Mesodermal cell (in vitro differentiated cells): ENCODE measurements around the gene UBQLN2. TPM values are rescaled to one million over a fixed set of nuclear protein-coding genes. Genes with fewer than 3 reads are reported as not detected.
"Not testable (repeated sequence)": the region's sequence is repeated elsewhere in the genome, so short reads cannot be mapped to it uniquely, and the experiment has no call there.

Experiments
- H3K27ac ChIP-seq: 2 replicates; pipeline ENCODE4 v1.7.0; 2013; ENCODE audit warnings: mild to moderate bottlenecking, low read depth, low read length, moderate library complexity; ENCODE audit not compliant: severe bottlenecking
- H3K36me3 ChIP-seq: 2 replicates; pipeline ENCODE4 v1.7.1; 2013; ENCODE audit warnings: mild to moderate bottlenecking, low read length, moderate library complexity; ENCODE audit not compliant: control insufficient read depth, insufficient read depth
- H3K4me1 ChIP-seq: one replicate; pipeline ENCODE4 v1.7.1; 2013; ENCODE audit warnings: mild to moderate bottlenecking, low read length; ENCODE audit not compliant: insufficient read depth, control insufficient read depth, poor library complexity, severe bottlenecking
- H3K4me3 ChIP-seq: 2 replicates; pipeline ENCODE4 v1.7.0; 2013; ENCODE audit warnings: low read length, control low read depth, mild to moderate bottlenecking; ENCODE audit not compliant: insufficient read depth, poor library complexity, severe bottlenecking; ENCODE audit errors: extremely low read depth
- H3K9me3 ChIP-seq: 2 replicates; pipeline ENCODE4 v1.7.1; 2013; ENCODE audit warnings: mild to moderate bottlenecking, low read length, moderate library complexity; ENCODE audit not compliant: control insufficient read depth
- WGBS, 2 experiments: methylation state at CpG; one replicate each; pipeline ENCODE4 v1.1.5; 2013; ENCODE audit warnings: missing lambda C conversion rate in 2 of 2; ENCODE audit not compliant: insufficient coverage in 2 of 2; 5-methylcytosine and 5-hydroxymethylcytosine counted together
- polyA plus RNA-seq, 2 experiments: library from polyadenylated mRNA; stranded (reverse); fragments of 50-300 nt; gene quantifications; one replicate each; pipeline ENCODE4 v1.2.3, GENCODE V29; 2013

UBQLN2 gene
- 33.1 TPM for polyA plus RNA-seq (2013, experiment 1 of 2)
- polyA plus RNA-seq (2013, experiment 2 of 2), result 31.0 TPM

DNA sequence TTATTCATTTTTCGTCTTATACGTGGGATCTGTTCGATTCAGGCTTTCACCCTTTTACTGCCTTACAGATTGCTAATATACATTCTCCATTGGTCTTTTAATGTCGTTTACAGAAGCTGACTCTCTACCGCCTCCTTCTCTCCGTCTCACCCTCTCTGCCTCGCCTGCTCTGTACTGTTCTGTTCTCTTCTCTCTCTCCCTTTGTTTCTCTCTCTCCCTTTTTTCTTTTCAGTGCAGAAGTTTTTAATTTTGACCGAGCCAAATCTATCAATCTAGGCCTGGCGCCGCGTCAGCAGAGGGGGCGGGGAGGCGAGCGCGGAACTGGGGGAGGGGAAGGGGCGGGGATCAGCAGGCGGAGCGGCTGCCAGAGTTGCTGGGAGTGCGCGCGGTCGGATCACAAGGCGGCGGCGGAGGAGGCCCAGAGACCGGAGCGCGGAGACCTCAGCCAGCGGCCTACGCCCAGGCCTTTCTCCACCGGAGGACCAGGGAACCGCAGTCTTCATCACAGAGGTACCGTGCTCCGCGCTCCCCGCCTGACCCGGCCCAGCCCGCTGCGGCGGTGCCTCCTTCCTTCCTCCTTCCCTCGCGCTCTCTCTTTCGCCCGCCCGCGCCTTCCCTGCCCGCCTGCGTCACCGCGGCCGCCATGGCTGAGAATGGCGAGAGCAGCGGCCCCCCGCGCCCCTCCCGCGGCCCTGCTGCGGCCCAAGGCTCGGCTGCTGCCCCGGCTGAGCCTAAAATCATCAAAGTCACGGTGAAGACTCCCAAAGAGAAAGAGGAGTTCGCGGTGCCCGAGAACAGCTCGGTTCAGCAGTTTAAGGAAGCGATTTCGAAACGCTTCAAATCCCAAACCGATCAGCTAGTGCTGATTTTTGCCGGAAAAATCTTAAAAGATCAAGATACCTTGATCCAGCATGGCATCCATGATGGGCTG is at the start of gene UBQLN2:
Gene UBQLN2, plus strand, starts transcription at position 397 of the 931 bp plus-strand sequence. Its CDS starts 247 bp downstream, at position 644.
- H3K4me1 ChIP-seq, result peaks cover 7% of the 10 kb centered on the region
- peaks cover 5% of the 10 kb centered on the region for H3K36me3 ChIP-seq
- 0 to 1% methylated on average over 25 to 26 of the region's 70 CpGs for WGBS, 2 experiments
- no peaks in the 10 kb centered on the region for H3K9me3 ChIP-seq
- H3K27ac ChIP-seq, result peak within 1 kb of the TSS; percentile 87
- H3K4me3 ChIP-seq, result peak within 1 kb of the TSS; percentile 59

DNA sequence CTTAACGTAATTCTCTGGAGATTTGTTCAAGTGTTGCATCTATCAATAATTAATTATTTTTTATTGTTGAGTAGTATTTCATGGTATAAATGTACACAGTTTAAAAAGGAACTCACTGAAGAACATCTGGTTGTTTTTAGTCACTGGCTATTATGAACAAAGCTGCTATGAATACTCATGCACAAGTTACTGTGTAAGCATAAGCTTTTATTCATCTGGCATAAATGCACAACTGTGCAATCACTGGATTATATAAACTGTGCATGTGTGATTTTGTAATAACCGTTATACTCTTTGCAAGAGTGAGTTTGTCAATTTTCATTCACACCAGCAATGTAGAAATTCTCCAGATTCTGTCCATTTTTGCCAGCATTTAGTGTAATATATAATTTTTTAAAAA is 43.8 kb upstream of the UBQLN2 start:
- Histone ChIP-seq H3K27ac (no peak overlapping the region), H3K4me1 (no peaks in the 10 kb centered on the region), H3K36me3 (no peaks in the 10 kb centered on the region), H3K9me3 (no peaks in the 10 kb centered on the region), H3K4me3 (no peak overlapping the region)
- WGBS, 2 experiments, result no CpG with 5 or more reads among the region's 2 CpGs

DNA sequence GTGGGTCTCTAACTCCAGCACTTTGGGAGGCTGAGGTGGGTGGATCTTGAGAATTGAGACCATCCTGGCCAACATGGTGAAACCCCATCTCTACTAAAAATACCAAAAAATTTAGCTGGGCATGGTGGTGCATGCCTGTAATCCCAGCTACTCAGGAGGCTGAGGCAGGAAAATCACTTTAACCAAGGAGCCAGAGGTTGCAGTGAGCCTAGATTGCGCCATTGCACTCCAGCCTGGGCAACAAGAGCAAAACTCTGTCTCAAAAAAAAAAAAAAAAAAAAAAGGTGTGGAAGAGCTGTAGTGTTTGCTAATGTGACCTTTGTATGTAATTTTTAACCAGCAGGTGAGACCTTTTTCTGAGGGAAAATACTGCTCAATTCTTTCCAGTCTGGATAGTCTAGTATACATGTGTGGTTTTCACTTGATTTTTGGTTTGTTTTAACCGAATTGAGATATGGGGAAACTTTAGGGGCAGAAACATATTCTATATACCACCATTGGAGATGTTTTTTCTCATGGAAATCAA is 33.9 kb upstream of the UBQLN2 start:
- H3K4me1 ChIP-seq, H3K27ac ChIP-seq, H3K4me3 ChIP-seq, H3K36me3 ChIP-seq, H3K9me3 ChIP-seq: not testable (repeated sequence)
- WGBS, 2 experiments, result 40% methylated on average over 1 of the region's 2 CpGs; no CpG with 5 or more reads in 1 of the 2 experiments

DNA sequence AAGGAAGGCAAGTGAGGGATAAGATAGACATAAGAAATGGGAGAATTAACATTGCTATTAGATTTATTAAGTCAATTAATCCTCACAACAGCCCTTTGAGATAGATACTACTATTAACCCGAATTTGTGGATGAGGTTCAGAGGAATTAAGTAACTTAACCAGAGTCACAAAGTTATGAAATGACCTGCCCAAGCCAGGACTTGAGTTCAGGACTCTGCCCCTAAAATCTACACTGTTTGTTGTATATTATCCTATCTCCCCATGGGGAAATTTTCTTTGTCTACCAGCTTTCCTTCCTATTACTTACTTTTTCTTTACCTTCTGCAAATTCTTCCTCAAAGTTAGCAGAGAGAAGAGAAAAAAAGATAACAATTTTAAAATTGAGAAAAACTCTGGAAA is 33.4 kb upstream of the UBQLN2 start:
- Histone ChIP-seq H3K9me3 (no peaks in the 10 kb centered on the region), H3K27ac (no peak overlapping the region), H3K36me3 (no peaks in the 10 kb centered on the region), H3K4me3 (no peak overlapping the region), H3K4me1 (no peaks in the 10 kb centered on the region)
- WGBS, 2 experiments, result no CpG with 5 or more reads among the region's 1 CpG

DNA sequence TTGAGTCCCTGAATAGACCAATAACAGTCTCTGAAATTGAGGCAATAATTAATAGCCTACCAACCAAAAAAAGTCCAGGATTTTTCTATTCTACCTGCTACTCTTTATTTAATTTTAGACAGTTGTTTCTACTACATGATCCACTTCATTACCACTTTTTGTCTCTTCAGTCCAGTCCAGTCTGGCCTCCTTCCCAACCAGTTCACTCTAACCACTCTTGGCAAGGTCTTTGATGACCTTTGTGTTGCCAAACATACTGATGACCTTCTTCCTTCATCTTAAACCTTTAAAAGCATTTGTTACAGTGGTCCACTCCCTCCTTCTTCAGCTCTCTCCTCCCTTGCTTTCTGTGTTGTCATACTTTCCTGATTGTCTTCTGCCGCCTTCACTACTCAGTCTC is 12.8 kb upstream of the UBQLN2 start:
- H3K4me1 ChIP-seq, result no peaks in the 10 kb centered on the region
- no peaks in the 10 kb centered on the region for H3K36me3 ChIP-seq
- 100% methylated on average over 1 of the region's 1 CpG; no CpG with 5 or more reads in 1 of the 2 experiments for WGBS, 2 experiments
- H3K9me3 ChIP-seq, result no peaks in the 10 kb centered on the region
- no peak overlapping the region for H3K27ac ChIP-seq
- H3K4me3 ChIP-seq, result no peak overlapping the region

DNA sequence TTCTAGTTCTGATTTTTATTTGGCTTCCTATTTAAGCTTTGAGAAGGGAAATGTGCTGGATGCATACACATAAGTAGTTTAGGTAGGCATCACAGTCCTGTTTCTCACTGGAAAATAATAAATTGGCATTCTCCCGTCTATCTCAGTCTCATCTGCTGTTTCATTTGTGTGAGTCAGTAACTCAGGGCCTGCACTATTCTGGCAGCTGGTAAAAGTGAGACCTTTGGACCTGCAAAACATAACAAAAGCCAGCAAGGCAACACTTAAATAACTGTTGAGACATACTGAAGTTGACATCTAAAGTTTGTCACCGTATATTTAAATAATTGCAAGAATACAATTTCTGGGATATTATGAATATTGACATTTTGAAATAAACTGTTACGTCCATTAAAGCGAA is 8.6 kb upstream of the UBQLN2 start:
- H3K36me3 ChIP-seq, result no peaks in the 10 kb centered on the region
- H3K4me1 ChIP-seq, result no peaks in the 10 kb centered on the region
- whole genome bisulfite sequencing, 2 experiments, result no CpG with 5 or more reads among the region's 4 CpGs
- no peak overlapping the region for H3K27ac ChIP-seq
- no peak overlapping the region for H3K4me3 ChIP-seq
- no peaks in the 10 kb centered on the region for H3K9me3 ChIP-seq

DNA sequence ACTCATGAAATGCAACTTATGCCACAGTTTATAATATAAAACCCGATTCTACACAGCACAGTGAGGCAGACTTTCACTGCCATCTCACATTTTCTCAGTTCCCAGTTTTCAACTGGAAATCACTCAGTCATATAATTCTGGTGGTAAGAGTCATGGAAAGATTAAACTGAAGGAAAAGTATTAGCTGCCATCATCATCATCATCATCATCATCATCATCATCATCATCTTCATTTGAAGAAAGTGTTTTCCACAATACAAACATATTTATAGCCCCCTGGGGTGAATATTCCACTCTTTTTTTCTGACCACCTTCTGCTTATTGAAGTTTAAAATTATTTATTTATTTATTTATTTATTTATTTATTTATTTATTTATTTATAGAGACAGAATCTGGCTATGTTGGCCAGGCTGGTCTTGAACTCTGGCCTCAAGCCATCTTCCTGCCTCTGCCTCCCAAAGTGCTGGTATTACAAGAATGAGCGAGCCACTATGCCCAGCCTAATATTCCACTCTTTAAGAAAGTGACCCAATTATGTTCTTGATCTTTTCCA is 6.0 kb upstream of the UBQLN2 start:
- no peaks in the 10 kb centered on the region for H3K36me3 ChIP-seq
- H3K27ac ChIP-seq, result no peak overlapping the region
- no CpG with 5 or more reads among the region's 2 CpGs for WGBS, 2 experiments
- no peaks in the 10 kb centered on the region for H3K9me3 ChIP-seq
- H3K4me3 ChIP-seq, result no peak overlapping the region
- H3K4me1 ChIP-seq, result no peaks in the 10 kb centered on the region

DNA sequence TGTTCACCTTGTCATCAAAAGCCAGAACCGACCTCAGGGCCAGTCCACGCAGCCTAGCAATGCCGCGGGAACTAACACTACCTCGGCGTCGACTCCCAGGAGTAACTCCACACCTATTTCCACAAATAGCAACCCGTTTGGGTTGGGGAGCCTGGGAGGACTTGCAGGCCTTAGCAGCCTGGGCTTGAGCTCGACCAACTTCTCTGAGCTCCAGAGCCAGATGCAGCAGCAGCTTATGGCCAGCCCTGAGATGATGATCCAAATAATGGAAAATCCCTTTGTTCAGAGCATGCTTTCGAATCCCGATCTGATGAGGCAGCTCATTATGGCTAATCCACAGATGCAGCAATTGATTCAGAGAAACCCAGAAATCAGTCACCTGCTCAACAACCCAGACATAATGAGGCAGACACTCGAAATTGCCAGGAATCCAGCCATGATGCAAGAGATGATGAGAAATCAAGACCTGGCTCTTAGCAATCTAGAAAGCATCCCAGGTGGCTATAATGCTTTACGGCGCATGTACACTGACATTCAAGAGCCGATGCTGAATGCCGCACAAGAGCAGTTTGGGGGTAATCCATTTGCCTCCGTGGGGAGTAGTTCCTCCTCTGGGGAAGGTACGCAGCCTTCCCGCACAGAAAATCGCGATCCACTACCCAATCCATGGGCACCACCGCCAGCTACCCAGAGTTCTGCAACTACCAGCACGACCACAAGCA is 898 bp downstream of the UBQLN2 start:
- WGBS, 2 experiments, result 0% methylated on average over 2 to 7 of the region's 23 CpGs
- Histone ChIP-seq H3K9me3 (no peaks in the 10 kb centered on the region), H3K27ac (peak overlapping the region; percentile 87)

DNA sequence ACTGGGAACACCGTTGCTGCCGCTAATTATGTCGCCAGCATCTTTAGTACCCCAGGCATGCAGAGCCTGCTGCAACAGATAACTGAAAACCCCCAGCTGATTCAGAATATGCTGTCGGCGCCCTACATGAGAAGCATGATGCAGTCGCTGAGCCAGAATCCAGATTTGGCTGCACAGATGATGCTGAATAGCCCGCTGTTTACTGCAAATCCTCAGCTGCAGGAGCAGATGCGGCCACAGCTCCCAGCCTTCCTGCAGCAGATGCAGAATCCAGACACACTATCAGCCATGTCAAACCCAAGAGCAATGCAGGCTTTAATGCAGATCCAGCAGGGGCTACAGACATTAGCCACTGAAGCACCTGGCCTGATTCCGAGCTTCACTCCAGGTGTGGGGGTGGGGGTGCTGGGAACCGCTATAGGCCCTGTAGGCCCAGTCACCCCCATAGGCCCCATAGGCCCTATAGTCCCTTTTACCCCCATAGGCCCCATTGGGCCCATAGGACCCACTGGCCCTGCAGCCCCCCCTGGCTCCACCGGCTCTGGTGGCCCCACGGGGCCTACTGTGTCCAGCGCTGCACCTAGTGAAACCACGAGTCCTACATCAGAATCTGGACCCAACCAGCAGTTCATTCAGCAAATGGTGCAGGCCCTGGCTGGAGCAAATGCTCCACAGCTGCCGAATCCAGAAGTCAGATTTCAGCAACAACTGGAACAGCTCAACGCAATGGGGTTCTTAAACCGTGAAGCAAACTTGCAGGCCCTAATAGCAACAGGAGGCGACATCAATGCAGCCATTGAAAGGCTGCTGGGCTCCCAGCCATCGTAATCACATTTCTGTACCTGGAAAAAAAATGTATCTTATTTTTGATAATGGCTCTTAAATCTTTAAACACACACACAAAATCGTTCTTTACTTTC is 1.8 kb downstream of the UBQLN2 start:
- WGBS, 2 experiments, result 5 to 15% methylated on average over 3 to 12 of the region's 20 CpGs
- no peak overlapping the region for H3K27ac ChIP-seq

More for the DNA sequence above, 898 bp downstream of the UBQLN2 start:
- Histone ChIP-seq H3K36me3 (peaks cover 5% of the 10 kb centered on the region), H3K4me1 (peaks cover 7% of the 10 kb centered on the region), H3K4me3 (peak overlapping the region; percentile 59)

More for the DNA sequence above, 1.8 kb downstream of the UBQLN2 start:
- Histone ChIP-seq H3K9me3 (no peaks in the 10 kb centered on the region), H3K36me3 (peaks cover 11% of the 10 kb centered on the region), H3K4me3 (peak overlapping the region; percentile 59), H3K4me1 (peaks cover 7% of the 10 kb centered on the region)
